Loucy (cell line): Measurements from ENCODE around the gene HHIP.

Source experiments
- CTCF ChIP-seq: fragments of 200-600 bp; sonication (generic); conservative IDR thresholded peaks from 2 replicates; pipeline ENCODE4 v1.5.1; 2014; ENCODE audit warnings: mild to moderate bottlenecking, antibody characterized with exemption, low read length
- EZH2phosphoT487 ChIP-seq: fragments of 200-600 bp; IDR thresholded peaks from 2 replicates; pipeline ENCODE4 v1.6.1; 2018; ENCODE audit warnings: antibody characterized with exemption, mild to moderate bottlenecking, moderate library complexity, borderline replicate concordance

- TF ChIP-seq CTCF: no peak
- TF ChIP-seq EZH2phosphoT487: no peak
Observed at GRCh38 chr4:144655491-144655890, 9.5 kb downstream of the HHIP start.
